HEK293 (cell line): ENCODE measurements around the gene INO80.

Experiments used
- CTCF ChIA-PET: fragments of 350-600 bp; formaldehyde crosslinking; extraction: SDS; loops from one replicate; lab custom pipeline; 2021; ENCODE audit warnings: antibody characterized with exemption; lab: Yijun Ruan, JAX
- POLR2A ChIA-PET: fragments of 300-600 bp; formaldehyde crosslinking; extraction: SDS; loops from one replicate; lab custom pipeline; 2020; ENCODE audit warnings: antibody characterized with exemption, inconsistent platforms; lab: Yijun Ruan, JAX
- H3K27ac ChIP-seq: fragments of 200-500 bp; sonication (Bioruptor generic); 2 replicates; pipeline ENCODE4 v1.5.1; 2014; ENCODE audit warnings: low read depth, low read length, control low read depth, inconsistent platforms; ENCODE audit errors: extremely low read depth
- H3K36me3 ChIP-seq, 2 experiments: fragments of 200-500 bp in 1 of 2; sonication (Bioruptor generic) in 1 of 2; 1 replicate in 1 of 2; 2 replicates in 1 of 2; pipeline ENCODE4 v1.5.1; 2014 to 2017; ENCODE audit warnings: inconsistent platforms in 2 of 2, low read length in 2 of 2; ENCODE audit not compliant: control insufficient read depth in 2 of 2, insufficient read depth in 1 of 2
- H3K4me1 ChIP-seq: fragments of 200-500 bp; sonication (Bioruptor generic); 2 replicates; pipeline ENCODE4 v1.5.1; 2014; ENCODE audit warnings: mild to moderate bottlenecking, low read length, inconsistent platforms; ENCODE audit not compliant: control insufficient read depth, insufficient read depth
- H3K4me3 ChIP-seq: 2 replicates; pipeline ENCODE4 v1.5.1; 2011; ENCODE audit warnings: low read depth, mild to moderate bottlenecking, control low read depth, low read length, moderate library complexity
- H3K9me3 ChIP-seq: fragments of 200-500 bp; sonication (Bioruptor generic); 2 replicates; pipeline ENCODE4 v1.5.1; 2014; ENCODE audit warnings: low read depth, low read length, inconsistent platforms; ENCODE audit not compliant: control insufficient read depth, insufficient read depth
- EGR2 ChIP-seq: fragments of 450-650 bp; formaldehyde crosslinking; IDR thresholded peaks from 2 replicates; pipeline ENCODE4 v1.5.1; 2016; ENCODE audit warnings: low read depth, missing biosample characterization, missing genetic modification characterization
- GLI2 ChIP-seq: fragments of 450-650 bp; formaldehyde crosslinking; IDR thresholded peaks from 2 replicates; pipeline ENCODE4; 2017; ENCODE audit warnings: missing biosample characterization, missing genetic modification characterization, low read depth, borderline replicate concordance
- GLIS1 ChIP-seq: fragments of 450-650 bp; formaldehyde crosslinking; IDR thresholded peaks from 2 replicates; pipeline ENCODE4 v1.5.1; 2016; ENCODE audit warnings: missing biosample characterization, missing genetic modification characterization
- IKZF3 ChIP-seq: fragments of 450-650 bp; IDR thresholded peaks from 2 replicates; pipeline ENCODE4 v1.5.0; 2018; ENCODE audit warnings: missing biosample characterization, mild to moderate bottlenecking, missing genetic modification characterization, moderate library complexity
- KLF1 ChIP-seq: fragments of 450-650 bp; formaldehyde crosslinking; IDR thresholded peaks from 2 replicates; pipeline ENCODE4 v1.5.1; 2016; ENCODE audit warnings: missing biosample characterization, missing genetic modification characterization
- KLF8 ChIP-seq: fragments of 450-650 bp; formaldehyde crosslinking; IDR thresholded peaks from 2 replicates; pipeline ENCODE4 v1.5.1; 2016; ENCODE audit warnings: missing biosample characterization, missing genetic modification characterization
- KLF9 ChIP-seq: fragments of 450-650 bp; formaldehyde crosslinking; IDR thresholded peaks from 2 replicates; pipeline ENCODE4 v1.5.1; 2016; ENCODE audit warnings: missing biosample characterization, missing genetic modification characterization, low read depth
- MYNN ChIP-seq: fragments of 450-650 bp; formaldehyde crosslinking; IDR thresholded peaks from 2 replicates; pipeline ENCODE4 v1.5.1; 2016; ENCODE audit warnings: missing biosample characterization, missing genetic modification characterization, borderline replicate concordance
- PRDM1 ChIP-seq: fragments of 450-650 bp; formaldehyde crosslinking; IDR thresholded peaks from 2 replicates; pipeline ENCODE4; 2016; ENCODE audit warnings: missing biosample characterization, missing genetic modification characterization
- ZBTB1 ChIP-seq: fragments of 450-650 bp; formaldehyde crosslinking; IDR thresholded peaks from 2 replicates; pipeline ENCODE4 v1.5.1; 2016; ENCODE audit warnings: missing biosample characterization, missing genetic modification characterization
- ZBTB20 ChIP-seq: fragments of 450-650 bp; formaldehyde crosslinking; IDR thresholded peaks from 2 replicates; pipeline ENCODE4 v1.5.1; 2016; ENCODE audit warnings: missing biosample characterization, missing genetic modification characterization
- ZNF302 ChIP-seq: fragments of 450-650 bp; formaldehyde crosslinking; IDR thresholded peaks from 2 replicates; pipeline ENCODE4 v1.5.1; 2016; ENCODE audit warnings: missing biosample characterization, missing genetic modification characterization, low read depth
- ZNF335 ChIP-seq: fragments of 450-650 bp; formaldehyde crosslinking; conservative IDR thresholded peaks from 2 replicates; pipeline ENCODE4 v1.5.1; 2016; ENCODE audit warnings: missing biosample characterization, missing genetic modification characterization
- ZNF341 ChIP-seq: fragments of 450-650 bp; formaldehyde crosslinking; IDR thresholded peaks from 2 replicates; pipeline ENCODE4; 2016; ENCODE audit warnings: low read depth, missing biosample characterization, missing genetic modification characterization
- ZNF521 ChIP-seq: fragments of 450-650 bp; formaldehyde crosslinking; IDR thresholded peaks from 2 replicates; pipeline ENCODE4 v1.5.1; 2017; ENCODE audit warnings: missing biosample characterization, mild to moderate bottlenecking, missing genetic modification characterization
- ZNF654 ChIP-seq: fragments of 450-650 bp; formaldehyde crosslinking; IDR thresholded peaks from 2 replicates; pipeline ENCODE4 v1.5.1; 2016; ENCODE audit warnings: low read depth, missing biosample characterization, missing genetic modification characterization
- ZNF701 ChIP-seq: fragments of 450-650 bp; formaldehyde crosslinking; IDR thresholded peaks from 2 replicates; pipeline ENCODE4 v1.5.1; 2016; ENCODE audit warnings: missing biosample characterization, missing genetic modification characterization
- ZNF747 ChIP-seq: fragments of 450-650 bp; formaldehyde crosslinking; IDR thresholded peaks from 2 replicates; pipeline ENCODE4 v1.5.1; 2016; ENCODE audit warnings: missing biosample characterization, missing genetic modification characterization
- ZNF776 ChIP-seq: fragments of 450-650 bp; formaldehyde crosslinking; IDR thresholded peaks from 2 replicates; pipeline ENCODE4 v1.5.0; 2017; ENCODE audit warnings: missing biosample characterization, missing genetic modification characterization, borderline replicate concordance
- ZNF792 ChIP-seq: fragments of 450-650 bp; formaldehyde crosslinking; IDR thresholded peaks from 2 replicates; pipeline ENCODE4 v1.5.1; 2016; ENCODE audit warnings: missing biosample characterization, missing genetic modification characterization
- ZNF837 ChIP-seq: fragments of 450-650 bp; formaldehyde crosslinking; IDR thresholded peaks from 2 replicates; pipeline ENCODE4 v1.5.1; 2016; ENCODE audit warnings: missing biosample characterization, missing genetic modification characterization
- ZSCAN30 ChIP-seq: fragments of 450-650 bp; IDR thresholded peaks from 2 replicates; pipeline ENCODE4 v1.5.1; 2018; ENCODE audit warnings: missing biosample characterization, mild to moderate bottlenecking, missing genetic modification characterization, moderate library complexity
- ZXDB ChIP-seq: fragments of 450-650 bp; formaldehyde crosslinking; IDR thresholded peaks from 2 replicates; pipeline ENCODE4 v1.5.1; 2016; ENCODE audit warnings: missing biosample characterization, missing genetic modification characterization
- TF ChIP-seq, protein P1 (sequence below): fragments of 450-650 bp; formaldehyde crosslinking; IDR thresholded peaks from 2 replicates; pipeline ENCODE4 v1.5.1; 2016; ENCODE audit warnings: missing biosample characterization, missing genetic modification characterization
- TF ChIP-seq, protein P2 (sequence below): fragments of 450-650 bp; formaldehyde crosslinking; IDR thresholded peaks from 2 replicates; pipeline ENCODE4 v1.5.1; 2017; ENCODE audit warnings: missing biosample characterization, mild to moderate bottlenecking, missing genetic modification characterization, moderate library complexity
- TF ChIP-seq, protein P3 (sequence below): fragments of 450-650 bp; formaldehyde crosslinking; IDR thresholded peaks from 2 replicates; pipeline ENCODE4 v1.5.1; 2016; ENCODE audit warnings: missing biosample characterization, missing genetic modification characterization
- TF ChIP-seq, protein P4 (sequence below): fragments of 450-650 bp; formaldehyde crosslinking; IDR thresholded peaks from 2 replicates; pipeline ENCODE4 v1.5.1; 2017; ENCODE audit warnings: missing biosample characterization, missing genetic modification characterization
- TF ChIP-seq, protein P5 (sequence below): fragments of 450-650 bp; formaldehyde crosslinking; IDR thresholded peaks from 2 replicates; pipeline ENCODE4 v1.5.1; 2016; ENCODE audit warnings: missing biosample characterization, missing genetic modification characterization
- TF ChIP-seq, protein P6 (sequence below): IDR thresholded peaks from 2 replicates; pipeline ENCODE4 v1.6.1; 2011; ENCODE audit warnings: mild to moderate bottlenecking, low read depth, low read length, borderline replicate concordance

The INO80 gene

DNA sequence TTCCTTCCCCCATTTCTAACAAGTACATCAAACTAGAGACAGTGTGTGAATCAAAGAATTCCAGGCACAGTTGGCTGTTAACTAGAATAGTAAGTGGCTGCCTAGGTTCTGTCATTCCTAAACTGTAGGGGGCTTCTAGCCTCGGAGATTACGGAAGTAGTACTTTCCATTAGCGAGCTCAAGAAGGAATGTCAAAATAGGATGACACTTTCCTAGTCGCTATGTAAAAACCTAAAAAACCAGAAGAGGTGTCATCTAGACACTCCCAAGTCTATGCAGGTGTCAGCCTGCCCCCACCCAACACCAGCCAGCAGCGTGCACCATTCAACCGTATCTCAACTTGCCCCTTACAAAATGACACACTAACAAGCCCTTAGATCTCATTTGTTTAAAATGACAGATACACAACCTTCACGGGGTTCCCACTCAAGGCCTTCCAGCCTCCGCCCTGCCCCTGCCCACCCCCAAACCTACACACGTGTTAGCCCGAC lies 874 bp downstream of the INO80 start:
- Histone ChIP-seq H3K4me1 (no peaks in the 10 kb centered on the region), H3K27ac (peak overlapping the region; percentile 98), H3K9me3 (no peaks in the 10 kb centered on the region), H3K4me3 (peak overlapping the region; percentile 98), H3K36me3 (peaks cover 0 to 2% of the 10 kb centered on the region in 2 experiments; a peak in 2 of 3 replicates)
- POLR2A ChIA-PET, result interaction anchor here (0.6 to 1.5 kb wide), 4 partner anchors 9 to 162 kb away, joined by 3 to 8 read pairs (median 4); partner anchors contain the start of genes CHAC1, CHP1 and EXD1
- CTCF ChIA-PET, result interaction anchor here (0.7 kb wide), 1 partner anchor 10 kb away, joined by 3 read pairs; no protein-coding TSS in a partner anchor
- TF ChIP-seq, protein P1, sequence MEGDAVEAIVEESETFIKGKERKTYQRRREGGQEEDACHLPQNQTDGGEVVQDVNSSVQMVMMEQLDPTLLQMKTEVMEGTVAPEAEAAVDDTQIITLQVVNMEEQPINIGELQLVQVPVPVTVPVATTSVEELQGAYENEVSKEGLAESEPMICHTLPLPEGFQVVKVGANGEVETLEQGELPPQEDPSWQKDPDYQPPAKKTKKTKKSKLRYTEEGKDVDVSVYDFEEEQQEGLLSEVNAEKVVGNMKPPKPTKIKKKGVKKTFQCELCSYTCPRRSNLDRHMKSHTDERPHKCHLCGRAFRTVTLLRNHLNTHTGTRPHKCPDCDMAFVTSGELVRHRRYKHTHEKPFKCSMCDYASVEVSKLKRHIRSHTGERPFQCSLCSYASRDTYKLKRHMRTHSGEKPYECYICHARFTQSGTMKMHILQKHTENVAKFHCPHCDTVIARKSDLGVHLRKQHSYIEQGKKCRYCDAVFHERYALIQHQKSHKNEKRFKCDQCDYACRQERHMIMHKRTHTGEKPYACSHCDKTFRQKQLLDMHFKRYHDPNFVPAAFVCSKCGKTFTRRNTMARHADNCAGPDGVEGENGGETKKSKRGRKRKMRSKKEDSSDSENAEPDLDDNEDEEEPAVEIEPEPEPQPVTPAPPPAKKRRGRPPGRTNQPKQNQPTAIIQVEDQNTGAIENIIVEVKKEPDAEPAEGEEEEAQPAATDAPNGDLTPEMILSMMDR (tag by site-specific recombination), result 0 out of 2 replicates have a peak, but pooled peaks have one; percentile 8
- TF ChIP-seq, protein P2, sequence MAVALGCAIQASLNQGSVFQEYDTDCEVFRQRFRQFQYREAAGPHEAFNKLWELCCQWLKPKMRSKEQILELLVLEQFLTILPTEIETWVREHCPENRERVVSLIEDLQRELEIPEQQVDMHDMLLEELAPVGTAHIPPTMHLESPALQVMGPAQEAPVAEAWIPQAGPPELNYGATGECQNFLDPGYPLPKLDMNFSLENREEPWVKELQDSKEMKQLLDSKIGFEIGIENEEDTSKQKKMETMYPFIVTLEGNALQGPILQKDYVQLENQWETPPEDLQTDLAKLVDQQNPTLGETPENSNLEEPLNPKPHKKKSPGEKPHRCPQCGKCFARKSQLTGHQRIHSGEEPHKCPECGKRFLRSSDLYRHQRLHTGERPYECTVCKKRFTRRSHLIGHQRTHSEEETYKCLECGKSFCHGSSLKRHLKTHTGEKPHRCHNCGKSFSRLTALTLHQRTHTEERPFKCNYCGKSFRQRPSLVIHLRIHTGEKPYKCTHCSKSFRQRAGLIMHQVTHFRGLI (tag by site-specific recombination), result no peak
- TF ChIP-seq ZNF837, result no peak
- no peak for TF ChIP-seq ZNF341 (tag by site-specific recombination)
- TF ChIP-seq ZNF776 (tag by site-specific recombination), result no peak
- TF ChIP-seq, protein P3, sequence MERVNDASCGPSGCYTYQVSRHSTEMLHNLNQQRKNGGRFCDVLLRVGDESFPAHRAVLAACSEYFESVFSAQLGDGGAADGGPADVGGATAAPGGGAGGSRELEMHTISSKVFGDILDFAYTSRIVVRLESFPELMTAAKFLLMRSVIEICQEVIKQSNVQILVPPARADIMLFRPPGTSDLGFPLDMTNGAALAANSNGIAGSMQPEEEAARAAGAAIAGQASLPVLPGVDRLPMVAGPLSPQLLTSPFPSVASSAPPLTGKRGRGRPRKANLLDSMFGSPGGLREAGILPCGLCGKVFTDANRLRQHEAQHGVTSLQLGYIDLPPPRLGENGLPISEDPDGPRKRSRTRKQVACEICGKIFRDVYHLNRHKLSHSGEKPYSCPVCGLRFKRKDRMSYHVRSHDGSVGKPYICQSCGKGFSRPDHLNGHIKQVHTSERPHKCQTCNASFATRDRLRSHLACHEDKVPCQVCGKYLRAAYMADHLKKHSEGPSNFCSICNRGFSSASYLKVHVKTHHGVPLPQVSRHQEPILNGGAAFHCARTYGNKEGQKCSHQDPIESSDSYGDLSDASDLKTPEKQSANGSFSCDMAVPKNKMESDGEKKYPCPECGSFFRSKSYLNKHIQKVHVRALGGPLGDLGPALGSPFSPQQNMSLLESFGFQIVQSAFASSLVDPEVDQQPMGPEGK (tag by site-specific recombination), result peak; percentile 37; the same call in 1 of the 2 replicates
- TF ChIP-seq, protein P4, sequence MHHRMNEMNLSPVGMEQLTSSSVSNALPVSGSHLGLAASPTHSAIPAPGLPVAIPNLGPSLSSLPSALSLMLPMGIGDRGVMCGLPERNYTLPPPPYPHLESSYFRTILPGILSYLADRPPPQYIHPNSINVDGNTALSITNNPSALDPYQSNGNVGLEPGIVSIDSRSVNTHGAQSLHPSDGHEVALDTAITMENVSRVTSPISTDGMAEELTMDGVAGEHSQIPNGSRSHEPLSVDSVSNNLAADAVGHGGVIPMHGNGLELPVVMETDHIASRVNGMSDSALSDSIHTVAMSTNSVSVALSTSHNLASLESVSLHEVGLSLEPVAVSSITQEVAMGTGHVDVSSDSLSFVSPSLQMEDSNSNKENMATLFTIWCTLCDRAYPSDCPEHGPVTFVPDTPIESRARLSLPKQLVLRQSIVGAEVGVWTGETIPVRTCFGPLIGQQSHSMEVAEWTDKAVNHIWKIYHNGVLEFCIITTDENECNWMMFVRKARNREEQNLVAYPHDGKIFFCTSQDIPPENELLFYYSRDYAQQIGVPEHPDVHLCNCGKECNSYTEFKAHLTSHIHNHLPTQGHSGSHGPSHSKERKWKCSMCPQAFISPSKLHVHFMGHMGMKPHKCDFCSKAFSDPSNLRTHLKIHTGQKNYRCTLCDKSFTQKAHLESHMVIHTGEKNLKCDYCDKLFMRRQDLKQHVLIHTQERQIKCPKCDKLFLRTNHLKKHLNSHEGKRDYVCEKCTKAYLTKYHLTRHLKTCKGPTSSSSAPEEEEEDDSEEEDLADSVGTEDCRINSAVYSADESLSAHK (tag by site-specific recombination), result no peak
- TF ChIP-seq ZNF701 (tag by site-specific recombination), result no peak
- no peak for TF ChIP-seq IKZF3 (tag by site-specific recombination)
- TF ChIP-seq KLF9 (tag by site-specific recombination), result peak; percentile 63; the same call in 1 of the 2 replicates
- peak; percentile 33; the same call in 1 of the 2 replicates for TF ChIP-seq GLIS1
- TF ChIP-seq ZBTB20 (tag by site-specific recombination), result peak; percentile 39; the same call in 1 of the 2 replicates
- TF ChIP-seq, protein P5, sequence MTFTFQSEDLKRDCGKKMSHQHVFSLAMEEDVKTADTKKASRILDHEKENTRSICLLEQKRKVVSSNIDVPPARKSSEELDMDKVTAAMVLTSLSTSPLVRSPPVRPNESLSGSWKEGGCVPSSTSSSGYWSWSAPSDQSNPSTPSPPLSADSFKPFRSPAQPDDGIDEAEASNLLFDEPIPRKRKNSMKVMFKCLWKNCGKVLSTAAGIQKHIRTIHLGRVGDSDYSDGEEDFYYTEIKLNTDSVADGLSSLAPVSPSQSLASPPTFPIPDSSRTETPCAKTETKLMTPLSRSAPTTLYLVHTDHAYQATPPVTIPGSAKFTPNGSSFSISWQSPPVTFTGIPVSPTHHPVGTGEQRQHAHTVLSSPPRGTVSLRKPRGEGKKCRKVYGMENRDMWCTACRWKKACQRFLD, result no peak
- no peak for TF ChIP-seq ZNF302 (tag by site-specific recombination)
- no peak for TF ChIP-seq ZNF521 (tag by site-specific recombination)
- no peak for TF ChIP-seq ZNF792
- no peak for TF ChIP-seq GLI2 (tag by site-specific recombination)
- TF ChIP-seq ZNF654 (tag by site-specific recombination), result no peak
- no peak for TF ChIP-seq MYNN (tag by site-specific recombination)
- peak; percentile 69 for TF ChIP-seq ZNF335
- peak; percentile 18; the same call in 1 of the 2 replicates for TF ChIP-seq ZXDB (tag by site-specific recombination)
- TF ChIP-seq, protein P6, sequence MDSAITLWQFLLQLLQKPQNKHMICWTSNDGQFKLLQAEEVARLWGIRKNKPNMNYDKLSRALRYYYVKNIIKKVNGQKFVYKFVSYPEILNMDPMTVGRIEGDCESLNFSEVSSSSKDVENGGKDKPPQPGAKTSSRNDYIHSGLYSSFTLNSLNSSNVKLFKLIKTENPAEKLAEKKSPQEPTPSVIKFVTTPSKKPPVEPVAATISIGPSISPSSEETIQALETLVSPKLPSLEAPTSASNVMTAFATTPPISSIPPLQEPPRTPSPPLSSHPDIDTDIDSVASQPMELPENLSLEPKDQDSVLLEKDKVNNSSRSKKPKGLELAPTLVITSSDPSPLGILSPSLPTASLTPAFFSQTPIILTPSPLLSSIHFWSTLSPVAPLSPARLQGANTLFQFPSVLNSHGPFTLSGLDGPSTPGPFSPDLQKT, result no peak
- peak; percentile 48; the same call in 1 of the 2 replicates for TF ChIP-seq KLF8 (tag by site-specific recombination)
- no peak for TF ChIP-seq ZSCAN30 (tag by site-specific recombination)
- no peak for TF ChIP-seq EGR2 (tag by site-specific recombination)
- TF ChIP-seq PRDM1 (tag by site-specific recombination), result 0 out of 2 replicates have a peak, but pooled peaks have one; percentile 36
- TF ChIP-seq ZBTB1 (tag by site-specific recombination), result no peak
- peak; percentile 72 for TF ChIP-seq KLF1
- TF ChIP-seq ZNF747, result no peak
